Effector memory CD4-positive, alpha-beta T cell (primary cell): ENCODE measurements around the gene HBP1.

Experiments used
- DNase-seq, 3 donors: peaks; one replicate each; pipeline ENCODE4 v3.0.0-alpha.2; 2020
- H3K27ac ChIP-seq: 2 replicates; pipeline ENCODE4 v1.7.0; 2013; ENCODE audit warnings: mild to moderate bottlenecking, low read length, moderate library complexity; ENCODE audit not compliant: insufficient read depth, poor library complexity, severe bottlenecking
- H3K27me3 ChIP-seq: replicated peaks from 2 replicates; pipeline ENCODE4 v1.7.0; 2013; ENCODE audit warnings: mild to moderate bottlenecking, low read length; ENCODE audit not compliant: insufficient read depth, control insufficient read depth, poor library complexity, severe bottlenecking
- H3K36me3 ChIP-seq: 2 replicates; pipeline ENCODE4 v1.7.0; 2013; ENCODE audit warnings: mild to moderate bottlenecking, low read length, moderate library complexity; ENCODE audit not compliant: control insufficient read depth, insufficient read depth
- H3K4me1 ChIP-seq: 2 replicates; pipeline ENCODE4 v1.7.0; 2013; ENCODE audit warnings: low read length, mild to moderate bottlenecking; ENCODE audit not compliant: control insufficient read depth, insufficient read depth, poor library complexity, severe bottlenecking
- H3K4me3 ChIP-seq: 2 replicates; pipeline ENCODE4 v1.7.0; 2013; ENCODE audit warnings: low read length, low read depth, mild to moderate bottlenecking; ENCODE audit not compliant: insufficient read depth, poor library complexity, severe bottlenecking
- H3K9me3 ChIP-seq: 2 replicates; pipeline ENCODE4 v1.7.0; 2013; ENCODE audit warnings: mild to moderate bottlenecking, low read length, moderate library complexity; ENCODE audit not compliant: control insufficient read depth
- total RNA-seq, 3 donors: gene quantifications; one replicate each; lab custom pipeline; 2026; lab: John Stamatoyannopoulos, UW

Gene HBP1, protein sequence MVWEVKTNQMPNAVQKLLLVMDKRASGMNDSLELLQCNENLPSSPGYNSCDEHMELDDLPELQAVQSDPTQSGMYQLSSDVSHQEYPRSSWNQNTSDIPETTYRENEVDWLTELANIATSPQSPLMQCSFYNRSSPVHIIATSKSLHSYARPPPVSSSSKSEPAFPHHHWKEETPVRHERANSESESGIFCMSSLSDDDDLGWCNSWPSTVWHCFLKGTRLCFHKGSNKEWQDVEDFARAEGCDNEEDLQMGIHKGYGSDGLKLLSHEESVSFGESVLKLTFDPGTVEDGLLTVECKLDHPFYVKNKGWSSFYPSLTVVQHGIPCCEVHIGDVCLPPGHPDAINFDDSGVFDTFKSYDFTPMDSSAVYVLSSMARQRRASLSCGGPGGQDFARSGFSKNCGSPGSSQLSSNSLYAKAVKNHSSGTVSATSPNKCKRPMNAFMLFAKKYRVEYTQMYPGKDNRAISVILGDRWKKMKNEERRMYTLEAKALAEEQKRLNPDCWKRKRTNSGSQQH
- total RNA-seq = 182 to 234 (median 199) reads per million in 3 donors

DNA sequence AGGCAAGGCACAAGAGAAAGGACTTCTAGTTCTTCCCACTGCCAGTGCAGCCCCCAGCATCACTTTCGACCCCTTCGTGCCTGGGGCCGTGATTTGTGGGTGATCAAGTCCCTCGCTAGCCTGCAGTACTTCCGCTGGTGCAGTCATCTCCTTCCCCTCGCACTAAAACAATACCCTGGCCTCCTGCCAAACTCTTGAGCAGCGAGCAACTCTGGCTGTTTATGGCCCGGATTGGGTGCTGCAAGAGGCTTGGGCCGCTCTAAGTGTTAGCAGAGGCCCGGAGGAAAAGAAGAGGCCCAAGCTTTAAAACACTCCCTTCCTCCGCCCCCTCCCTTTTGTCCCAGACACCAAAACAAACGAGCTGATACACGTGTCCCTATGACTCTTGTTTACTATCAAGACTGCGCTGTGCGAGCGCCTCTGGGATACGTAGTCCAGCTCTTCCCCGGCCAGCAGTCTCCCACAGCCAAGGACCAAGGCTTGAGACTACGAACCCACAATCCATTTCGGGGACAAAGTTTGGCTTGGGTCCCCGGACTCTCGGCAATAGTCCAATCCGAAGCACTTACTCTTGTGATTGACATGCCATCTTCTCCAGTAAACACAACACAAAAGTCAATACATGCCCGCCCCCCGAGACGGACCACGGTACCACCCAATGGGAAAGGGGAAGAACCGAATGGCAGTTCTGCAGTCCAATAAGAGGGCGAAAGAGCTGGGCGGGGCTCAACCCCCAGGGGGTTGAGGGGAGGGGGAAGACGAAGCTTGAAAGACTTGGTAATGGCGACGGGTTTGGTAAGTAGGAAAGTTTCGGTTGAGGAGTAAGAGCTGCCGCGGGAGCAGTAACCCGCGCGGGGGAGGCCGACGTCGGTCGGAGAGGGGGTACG lies at the start of gene HBP1:
TSS of gene HBP1 (plus strand) at position 771 of the 887 bp plus-strand sequence. CDS start 10,891 bp downstream, outside the sequence.
- DNase-seq = peak; percentile 96 to 99 (median 98)
- peaks cover 3% of the 10 kb centered on the region for H3K4me1 ChIP-seq
- no peaks in the 10 kb centered on the region for H3K27me3 ChIP-seq
- H3K36me3 ChIP-seq = peaks cover 9% of the 10 kb centered on the region
- H3K4me3 ChIP-seq = peak within 1 kb of the TSS; percentile 97
- H3K27ac ChIP-seq = peak within 1 kb of the TSS; percentile 99
- H3K9me3 ChIP-seq = no peaks in the 10 kb centered on the region

GRCh38 chr7:107119376-107120105 lies 49.3 kb upstream of the HBP1 start:
- H3K9me3 ChIP-seq = no peaks in the 10 kb centered on the region
- no peak overlapping the region for H3K4me3 ChIP-seq
- H3K36me3 ChIP-seq = no peaks in the 10 kb centered on the region
- no peaks in the 10 kb centered on the region for H3K4me1 ChIP-seq
- H3K27me3 ChIP-seq = no peaks in the 10 kb centered on the region
- no peak for DNase-seq
- H3K27ac ChIP-seq = no peak overlapping the region

DNA sequence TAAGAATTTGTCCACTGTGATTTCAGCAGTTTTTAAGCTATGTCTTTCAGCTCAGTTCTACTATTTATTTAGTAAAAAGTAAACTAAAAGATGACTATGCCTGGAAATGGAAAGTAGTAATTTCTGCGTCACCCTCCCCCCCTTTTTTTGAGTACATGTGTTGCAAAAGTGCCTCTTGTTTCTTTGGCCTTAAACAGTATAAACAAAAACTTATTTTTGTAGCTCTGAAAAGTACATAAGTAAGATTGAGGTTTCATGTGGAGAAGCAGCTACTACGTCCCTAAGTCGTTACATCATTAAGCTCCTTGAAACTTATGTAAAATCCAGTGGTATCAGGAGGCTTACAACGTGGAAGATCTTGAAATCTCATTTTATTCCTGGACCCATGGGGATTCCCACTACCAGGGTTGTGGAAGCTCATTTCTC lies 46.3 kb upstream of the HBP1 start:
- Histone ChIP-seq H3K9me3 (no peaks in the 10 kb centered on the region), H3K4me3 (no peak overlapping the region), H3K4me1 (peaks cover 7% of the 10 kb centered on the region), H3K27ac (no peak overlapping the region), H3K36me3 (no peaks in the 10 kb centered on the region), H3K27me3 (no peaks in the 10 kb centered on the region)
- no peak for DNase-seq

GRCh38 chr7:107123392-107123791 lies 45.4 kb upstream of the HBP1 start:
- Histone ChIP-seq H3K4me1 (peaks cover 7% of the 10 kb centered on the region), H3K4me3 (no peak overlapping the region), H3K27ac (no peak overlapping the region), H3K9me3 (no peaks in the 10 kb centered on the region), H3K27me3 (no peaks in the 10 kb centered on the region), H3K36me3 (no peaks in the 10 kb centered on the region)
- DNase-seq = no peak

DNA sequence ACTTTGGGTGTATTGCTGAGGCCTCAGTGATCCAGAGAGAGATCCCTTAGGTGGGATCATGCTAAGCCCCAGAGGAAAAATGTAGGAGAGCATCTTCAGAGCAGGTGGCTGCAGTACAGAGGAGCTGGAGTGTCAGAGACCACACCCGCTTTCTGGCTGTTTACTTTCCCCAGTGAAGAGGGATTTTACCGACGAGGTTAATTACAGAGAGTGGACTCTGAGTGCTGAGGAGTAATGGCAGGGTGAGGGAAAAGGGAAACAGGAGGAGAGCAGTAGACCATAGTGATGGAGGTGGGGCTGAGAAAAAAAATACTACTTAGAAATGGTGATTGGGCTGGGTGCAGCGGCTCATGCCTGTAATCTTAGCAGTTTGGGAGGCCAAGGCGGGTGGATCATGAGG lies 43.3 kb upstream of the HBP1 start:
- H3K27ac ChIP-seq = no peak overlapping the region
- DNase-seq = no peak
- no peaks in the 10 kb centered on the region for H3K27me3 ChIP-seq
- no peak overlapping the region for H3K4me3 ChIP-seq
- H3K36me3 ChIP-seq = no peaks in the 10 kb centered on the region
- H3K4me1 ChIP-seq = peaks cover 7% of the 10 kb centered on the region
- H3K9me3 ChIP-seq = no peaks in the 10 kb centered on the region

GRCh38 chr7:107128217-107128616 lies 40.6 kb upstream of the HBP1 start:
- DNase-seq = no peak
- no peak overlapping the region for H3K4me3 ChIP-seq
- peaks cover 7% of the 10 kb centered on the region for H3K4me1 ChIP-seq
- no peaks in the 10 kb centered on the region for H3K36me3 ChIP-seq
- no peak overlapping the region for H3K27ac ChIP-seq
- H3K27me3 ChIP-seq = no peaks in the 10 kb centered on the region
- H3K9me3 ChIP-seq = no peaks in the 10 kb centered on the region

DNA sequence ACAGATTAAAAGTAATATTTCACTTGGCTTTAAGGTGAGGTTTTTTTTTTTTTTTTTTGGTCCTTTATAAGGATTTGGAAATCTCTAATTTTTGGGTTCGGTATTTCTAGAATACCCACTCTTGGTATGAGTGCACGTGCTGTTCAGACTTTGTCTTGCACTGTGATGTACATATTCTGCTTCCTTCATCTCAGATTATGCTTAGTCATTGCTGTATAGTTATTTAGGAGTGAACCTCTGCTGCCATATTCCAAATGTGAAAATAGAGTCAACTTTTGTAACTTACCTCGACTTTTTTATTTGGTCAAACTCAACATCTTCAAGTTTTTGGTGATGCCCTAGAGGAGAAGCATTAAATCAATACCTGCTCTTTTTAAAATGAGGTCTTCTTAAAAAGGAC lies 40.1 kb upstream of the HBP1 start:
- no peaks in the 10 kb centered on the region for H3K9me3 ChIP-seq
- no peak overlapping the region for H3K27ac ChIP-seq
- no peaks in the 10 kb centered on the region for H3K27me3 ChIP-seq
- H3K36me3 ChIP-seq = no peaks in the 10 kb centered on the region
- H3K4me3 ChIP-seq = no peak overlapping the region
- H3K4me1 ChIP-seq = peaks cover 7% of the 10 kb centered on the region
- no peak for DNase-seq

GRCh38 chr7:107130487-107131220 lies 38.1 kb upstream of the HBP1 start:
- Histone ChIP-seq H3K4me3 (no peak overlapping the region), H3K27ac (no peak overlapping the region), H3K9me3 (no peaks in the 10 kb centered on the region), H3K36me3 (no peaks in the 10 kb centered on the region), H3K27me3 (no peaks in the 10 kb centered on the region), H3K4me1 (peaks cover 7% of the 10 kb centered on the region)
- no peak for DNase-seq

- H3K36me3 ChIP-seq = no peaks in the 10 kb centered on the region
- no peaks in the 10 kb centered on the region for H3K4me1 ChIP-seq
- H3K27ac ChIP-seq = no peak overlapping the region
- DNase-seq = no peak
- H3K27me3 ChIP-seq = no peaks in the 10 kb centered on the region
- H3K9me3 ChIP-seq = no peaks in the 10 kb centered on the region
- no peak overlapping the region for H3K4me3 ChIP-seq
These were observed 35.4 kb upstream of the HBP1 start for GRCh38 chr7:107133396-107133795.
